Progenitor cell of endocrine pancreas (in vitro differentiated cells): ENCODE results near the gene CBR4. TPM values are rescaled to one million over a fixed set of nuclear protein-coding genes. Genes with fewer than 3 reads are reported as not detected.

Experiments used
- DNase-seq: peaks from one replicate; pipeline ENCODE4 v3.0.0; 2021; ENCODE audit warnings: low spot score; ENCODE audit not compliant: unreplicated experiment
- H3K27ac Mint-ChIP-seq: 2 replicates; pipeline ENCODE4 v1.8.0; 2021; ENCODE audit warnings: mild to moderate bottlenecking, moderate library complexity, mixed read lengths
- H3K27me3 Mint-ChIP-seq: 2 replicates; pipeline ENCODE4 v1.8.0; 2021; ENCODE audit warnings: mixed read lengths
- H3K36me3 Mint-ChIP-seq: 2 replicates; pipeline ENCODE4 v1.8.0; 2022; ENCODE audit warnings: mixed read lengths; ENCODE audit not compliant: insufficient read depth
- H3K4me1 Mint-ChIP-seq: 2 replicates; pipeline ENCODE4 v1.8.0; 2021; ENCODE audit warnings: low read depth, mixed read lengths
- H3K4me3 Mint-ChIP-seq: 2 replicates; pipeline ENCODE4 v1.8.0; 2021; ENCODE audit warnings: low read depth, mild to moderate bottlenecking, moderate library complexity, mixed read lengths
- H3K9me3 Mint-ChIP-seq: 2 replicates; pipeline ENCODE4 v1.8.0; 2021; ENCODE audit warnings: low read depth, mixed read lengths
- total RNA-seq: library from RNA; stranded (reverse); gene quantifications from 2 replicates; pipeline ENCODE4 v1.2.1, GENCODE V29; 2021
- TF ChIP-seq, protein P1 (sequence below): fragments of 200-600 bp; sonication (generic); IDR thresholded peaks from one replicate; pipeline ENCODE4 v1.5.0; 2021; ENCODE audit warnings: antibody characterized with exemption, mild to moderate bottlenecking; ENCODE audit not compliant: unreplicated experiment

The CBR4 gene
- total RNA-seq, 1 donor from 2014 or later, result 43.3 TPM

DNA sequence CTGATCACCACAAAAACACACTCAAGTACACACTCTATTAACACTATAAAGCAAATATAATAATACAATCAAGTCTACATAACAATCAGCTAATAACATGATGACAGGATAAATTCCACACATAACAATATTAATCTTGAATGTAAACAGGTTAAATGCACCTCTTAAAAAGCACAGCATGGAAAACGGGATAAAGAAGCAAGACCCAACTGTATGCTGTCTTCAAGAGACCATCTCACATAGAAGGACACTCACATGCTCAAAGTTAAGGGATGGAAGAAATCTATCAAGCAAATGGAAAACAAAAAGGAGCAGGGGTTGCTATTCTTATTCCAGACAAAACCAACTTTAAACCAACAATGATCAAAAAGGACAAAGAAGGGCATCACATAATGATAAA, 28.1 kb downstream of the CBR4 start:
- no peaks in the 10 kb centered on the region for H3K4me1 Mint-ChIP-seq
- TF ChIP-seq, protein P1, sequence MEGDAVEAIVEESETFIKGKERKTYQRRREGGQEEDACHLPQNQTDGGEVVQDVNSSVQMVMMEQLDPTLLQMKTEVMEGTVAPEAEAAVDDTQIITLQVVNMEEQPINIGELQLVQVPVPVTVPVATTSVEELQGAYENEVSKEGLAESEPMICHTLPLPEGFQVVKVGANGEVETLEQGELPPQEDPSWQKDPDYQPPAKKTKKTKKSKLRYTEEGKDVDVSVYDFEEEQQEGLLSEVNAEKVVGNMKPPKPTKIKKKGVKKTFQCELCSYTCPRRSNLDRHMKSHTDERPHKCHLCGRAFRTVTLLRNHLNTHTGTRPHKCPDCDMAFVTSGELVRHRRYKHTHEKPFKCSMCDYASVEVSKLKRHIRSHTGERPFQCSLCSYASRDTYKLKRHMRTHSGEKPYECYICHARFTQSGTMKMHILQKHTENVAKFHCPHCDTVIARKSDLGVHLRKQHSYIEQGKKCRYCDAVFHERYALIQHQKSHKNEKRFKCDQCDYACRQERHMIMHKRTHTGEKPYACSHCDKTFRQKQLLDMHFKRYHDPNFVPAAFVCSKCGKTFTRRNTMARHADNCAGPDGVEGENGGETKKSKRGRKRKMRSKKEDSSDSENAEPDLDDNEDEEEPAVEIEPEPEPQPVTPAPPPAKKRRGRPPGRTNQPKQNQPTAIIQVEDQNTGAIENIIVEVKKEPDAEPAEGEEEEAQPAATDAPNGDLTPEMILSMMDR, result no peak
- peaks cover 28% of the 10 kb centered on the region for H3K9me3 Mint-ChIP-seq
- DNase-seq, result no peak
- peaks cover 60% of the 10 kb centered on the region for H3K36me3 Mint-ChIP-seq
- H3K27ac Mint-ChIP-seq, result no peak overlapping the region
- H3K4me3 Mint-ChIP-seq, result no peak overlapping the region
- no peaks in the 10 kb centered on the region for H3K27me3 Mint-ChIP-seq

DNA sequence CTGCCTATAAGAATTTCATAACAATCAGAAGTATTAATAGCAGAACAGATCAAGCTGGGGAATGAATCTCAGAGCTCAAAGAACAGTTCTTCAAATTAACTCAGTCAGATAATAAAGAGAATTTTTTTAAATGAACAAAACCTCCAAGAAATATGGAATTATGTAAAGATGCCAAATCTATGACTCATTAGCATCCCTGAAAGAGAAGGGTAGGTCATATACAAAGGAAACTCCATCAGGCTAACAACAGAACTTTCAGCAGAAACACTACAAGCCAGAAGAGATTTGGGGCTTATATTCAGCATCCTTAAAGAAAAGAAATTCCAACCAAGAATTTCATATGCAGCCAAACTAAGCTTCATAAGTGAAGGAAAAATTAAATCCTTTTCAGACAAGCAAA, 28.6 kb downstream of the CBR4 start:
- H3K4me3 Mint-ChIP-seq, result no peak overlapping the region
- no peaks in the 10 kb centered on the region for H3K27me3 Mint-ChIP-seq
- DNase-seq, result no peak
- no peak overlapping the region for H3K27ac Mint-ChIP-seq
- peaks cover 28% of the 10 kb centered on the region for H3K9me3 Mint-ChIP-seq
- H3K4me1 Mint-ChIP-seq, result no peaks in the 10 kb centered on the region
- TF ChIP-seq, protein P1, result no peak
- H3K36me3 Mint-ChIP-seq, result peaks cover 60% of the 10 kb centered on the region

DNA sequence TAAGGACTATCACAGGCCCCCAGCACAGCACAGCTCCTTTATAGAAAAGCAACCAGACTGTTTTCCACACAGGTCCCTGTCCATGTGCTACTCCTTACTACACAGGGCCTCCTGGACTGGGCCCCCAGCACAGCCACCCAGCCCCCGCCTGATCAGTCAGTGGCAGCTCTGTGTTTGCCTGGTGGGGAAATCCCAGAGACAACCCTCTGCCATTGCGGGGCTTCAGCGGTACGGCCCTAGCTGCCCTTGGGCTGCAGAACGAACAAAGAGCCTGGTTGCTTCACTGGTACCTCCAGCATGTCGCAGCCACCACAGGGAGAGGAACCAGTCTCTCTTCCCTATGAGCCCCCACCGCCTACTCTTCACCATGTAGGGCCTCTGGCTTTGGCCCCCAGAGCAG, 30.7 kb downstream of the CBR4 start:
- Mint-ChIP-seq H3K36me3 (peaks cover 41% of the 10 kb centered on the region), H3K27ac (no peak overlapping the region), H3K4me1 (no peaks in the 10 kb centered on the region), H3K27me3 (no peaks in the 10 kb centered on the region), H3K9me3 (peaks cover 34% of the 10 kb centered on the region), H3K4me3 (no peak overlapping the region)
- DNase-seq, result no peak
- TF ChIP-seq, protein P1, result no peak

DNA sequence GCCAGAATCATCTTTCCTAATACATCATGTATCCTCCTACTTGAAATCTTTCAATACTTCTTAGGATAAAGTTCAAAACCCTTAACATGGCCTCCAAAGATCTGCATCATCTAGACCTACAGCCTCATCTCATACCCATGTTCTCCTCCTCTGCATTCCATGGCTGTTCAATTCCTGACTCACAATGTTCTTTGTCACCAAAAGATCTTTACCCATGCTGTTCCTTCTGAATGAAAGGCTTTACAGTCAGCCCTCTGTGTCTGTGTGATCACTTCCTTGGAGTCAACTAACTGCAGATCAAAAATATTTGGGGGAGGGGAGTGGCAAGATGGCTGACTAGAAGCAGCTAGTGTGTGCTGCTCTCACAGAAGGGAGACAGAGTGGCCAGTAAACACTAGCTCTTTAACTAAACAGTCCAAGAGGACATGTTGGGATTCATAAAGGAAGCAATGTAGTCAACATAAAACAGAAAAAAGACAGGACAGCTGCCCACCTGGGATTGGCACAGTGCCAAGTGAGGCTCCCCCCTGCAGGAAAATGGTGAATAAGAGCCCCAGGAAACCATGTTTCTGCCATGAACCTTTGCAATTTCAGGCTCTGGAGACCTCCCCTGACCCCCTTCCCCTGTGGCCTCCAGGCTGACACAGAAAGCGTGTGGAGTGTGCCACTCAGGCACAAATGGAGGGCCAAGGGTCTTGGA, 31.9 kb downstream of the CBR4 start:
- H3K4me3 Mint-ChIP-seq, result no peak overlapping the region

DNA sequence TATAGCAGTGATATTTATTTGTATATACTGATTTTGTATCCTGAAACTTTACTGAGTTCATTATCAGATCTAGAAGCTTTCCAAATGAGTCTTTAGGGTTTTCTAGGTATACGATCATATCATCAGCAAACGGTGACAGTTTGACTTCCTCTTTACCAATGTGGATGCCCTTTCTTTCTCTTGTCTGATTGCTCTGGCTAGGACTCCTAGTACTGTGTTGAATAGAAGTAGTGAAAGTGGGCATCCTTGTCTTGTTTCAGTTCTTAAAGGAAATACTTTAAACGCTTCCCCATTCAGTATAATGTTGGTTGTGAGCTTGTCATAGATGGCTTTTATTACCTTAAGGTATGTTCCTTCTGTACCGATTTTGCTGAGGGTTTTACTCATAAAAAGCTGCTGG, 37.5 kb downstream of the CBR4 start:
- no peak overlapping the region for H3K4me3 Mint-ChIP-seq
- H3K4me1 Mint-ChIP-seq, result no peaks in the 10 kb centered on the region
- no peak overlapping the region for H3K27ac Mint-ChIP-seq
- H3K9me3 Mint-ChIP-seq, result peaks cover 40% of the 10 kb centered on the region
- DNase-seq, result no peak
- peaks cover 24% of the 10 kb centered on the region for H3K36me3 Mint-ChIP-seq
- TF ChIP-seq, protein P1, result no peak
- H3K27me3 Mint-ChIP-seq, result no peaks in the 10 kb centered on the region

More for the DNA sequence above, 31.9 kb downstream of the CBR4 start:
- Mint-ChIP-seq H3K27me3 (no peaks in the 10 kb centered on the region), H3K4me1 (no peaks in the 10 kb centered on the region), H3K36me3 (peaks cover 37% of the 10 kb centered on the region), H3K9me3 (peaks cover 32% of the 10 kb centered on the region), H3K27ac (no peak overlapping the region)
- TF ChIP-seq, protein P1, result no peak
- DNase-seq, result no peak
